DOHH2 (cell line): Measurements from ENCODE around the gene GPC5.

ENCODE experiments used
- EZH2phosphoT487 ChIP-seq: fragments of 200-600 bp; sonication (generic); IDR thresholded peaks from 2 replicates; pipeline ENCODE4 v1.6.1; 2017; ENCODE audit warnings: borderline replicate concordance, mild to moderate bottlenecking, antibody characterized with exemption, low read length, moderate library complexity, mixed read lengths
- TF ChIP-seq, protein P1 (sequence below): fragments of 200-600 bp; sonication (generic); IDR thresholded peaks from one replicate; pipeline ENCODE4 v1.5.1; 2014; ENCODE audit warnings: antibody characterized with exemption, mild to moderate bottlenecking, low read depth, low read length; ENCODE audit not compliant: poor library complexity, severe bottlenecking

GRCh38 chr13:91572944-91573598 is 174.7 kb downstream of the GPC5 start:
- TF ChIP-seq, protein P1, sequence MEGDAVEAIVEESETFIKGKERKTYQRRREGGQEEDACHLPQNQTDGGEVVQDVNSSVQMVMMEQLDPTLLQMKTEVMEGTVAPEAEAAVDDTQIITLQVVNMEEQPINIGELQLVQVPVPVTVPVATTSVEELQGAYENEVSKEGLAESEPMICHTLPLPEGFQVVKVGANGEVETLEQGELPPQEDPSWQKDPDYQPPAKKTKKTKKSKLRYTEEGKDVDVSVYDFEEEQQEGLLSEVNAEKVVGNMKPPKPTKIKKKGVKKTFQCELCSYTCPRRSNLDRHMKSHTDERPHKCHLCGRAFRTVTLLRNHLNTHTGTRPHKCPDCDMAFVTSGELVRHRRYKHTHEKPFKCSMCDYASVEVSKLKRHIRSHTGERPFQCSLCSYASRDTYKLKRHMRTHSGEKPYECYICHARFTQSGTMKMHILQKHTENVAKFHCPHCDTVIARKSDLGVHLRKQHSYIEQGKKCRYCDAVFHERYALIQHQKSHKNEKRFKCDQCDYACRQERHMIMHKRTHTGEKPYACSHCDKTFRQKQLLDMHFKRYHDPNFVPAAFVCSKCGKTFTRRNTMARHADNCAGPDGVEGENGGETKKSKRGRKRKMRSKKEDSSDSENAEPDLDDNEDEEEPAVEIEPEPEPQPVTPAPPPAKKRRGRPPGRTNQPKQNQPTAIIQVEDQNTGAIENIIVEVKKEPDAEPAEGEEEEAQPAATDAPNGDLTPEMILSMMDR = no peak
- no peak for TF ChIP-seq EZH2phosphoT487
